Fibroblast of skin of left quadriceps (primary cell): ENCODE measurements around the gene DAB2.
"Not testable (repeated sequence)": the region's sequence is repeated elsewhere in the genome, so short reads cannot be mapped to it uniquely, and the experiment has no call there.

Experiments used
- DNase-seq, 2 experiments: peaks; one replicate each; pipeline ENCODE4 v3.0.0-alpha.2; 2013; ENCODE audit warnings: low read depth in 2 of 2

The DAB2 gene

DNA sequence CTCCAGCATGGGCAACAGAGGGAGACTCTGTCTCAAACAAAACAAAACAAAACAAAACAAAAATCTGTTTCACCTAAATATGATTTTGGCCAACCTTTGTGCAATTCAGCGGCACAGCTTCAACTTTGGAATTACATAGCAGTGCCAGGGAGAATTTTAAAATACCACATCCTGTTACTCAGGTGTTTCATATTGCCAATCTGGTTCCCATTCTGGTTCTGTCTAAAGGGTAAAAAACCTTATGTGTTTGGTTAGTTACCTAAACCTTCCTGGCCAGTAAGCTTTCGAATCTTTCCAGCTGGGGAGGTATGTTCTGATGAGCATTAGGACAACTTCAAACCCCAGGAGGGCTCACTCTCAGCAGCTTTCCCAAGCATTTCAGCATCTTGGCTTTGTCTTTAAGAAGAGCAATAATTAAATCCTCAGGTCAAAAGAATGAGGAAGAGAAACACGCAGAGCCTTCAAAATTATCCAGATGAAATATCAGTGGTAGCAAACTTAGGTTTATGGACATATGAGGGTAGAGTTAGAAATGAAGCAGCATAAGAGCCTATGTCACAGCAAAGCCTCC lies 2.7 kb downstream of the DAB2 start:
- no peak for DNase-seq

DNA sequence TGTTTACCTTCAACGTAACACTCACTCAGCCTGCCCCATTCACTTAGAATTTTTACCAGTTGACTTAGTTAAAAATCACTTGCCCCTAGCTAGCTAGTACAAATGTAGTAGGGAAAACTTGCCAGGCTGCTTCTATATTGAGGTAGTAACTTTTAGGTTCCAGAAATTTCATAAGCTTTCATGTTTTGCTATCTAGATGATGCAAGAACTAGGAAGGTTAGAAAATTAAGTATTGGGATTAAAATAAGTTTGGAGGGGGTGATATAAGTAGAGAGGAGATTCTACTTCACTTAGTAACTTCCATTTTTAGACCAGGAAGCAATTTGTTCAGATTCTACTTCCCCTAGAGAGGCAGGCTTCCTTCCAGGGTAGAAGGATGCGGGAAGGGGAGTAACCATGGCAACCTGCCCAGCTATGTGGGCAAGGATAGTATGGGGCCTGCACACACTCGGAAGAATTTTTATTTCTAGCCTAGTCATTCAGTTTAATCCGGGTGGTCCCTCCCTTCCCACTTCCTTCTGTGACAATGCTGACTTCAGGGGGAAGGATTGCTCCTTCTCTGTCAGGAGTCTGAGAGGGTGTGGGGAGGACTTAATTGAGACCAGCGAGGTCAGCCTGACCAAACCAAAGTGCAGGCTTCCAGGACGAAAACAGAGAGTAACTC lies 4.2 kb downstream of the DAB2 start:
- peak; percentile 66 to 73 for DNase-seq

DNA sequence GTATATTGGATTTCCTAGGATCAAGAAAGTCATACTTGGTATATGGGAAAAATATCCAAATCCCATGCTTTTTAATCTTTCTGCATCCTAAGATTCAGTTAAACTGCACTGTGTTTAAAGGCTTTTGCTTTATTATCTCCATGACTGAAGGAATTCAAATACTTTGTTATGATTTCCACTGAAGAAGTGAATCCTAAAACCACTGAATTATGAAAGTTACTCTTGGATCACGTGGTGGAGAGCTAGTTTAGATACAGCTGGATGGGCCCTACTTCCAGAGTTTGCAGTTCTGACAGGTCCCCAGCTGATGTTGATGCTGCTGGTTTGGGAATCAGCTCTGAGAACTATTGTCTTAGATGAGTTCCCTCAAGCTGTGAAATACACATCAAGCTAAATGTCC lies 5.0 kb downstream of the DAB2 start:
- DNase-seq: no peak

DNA sequence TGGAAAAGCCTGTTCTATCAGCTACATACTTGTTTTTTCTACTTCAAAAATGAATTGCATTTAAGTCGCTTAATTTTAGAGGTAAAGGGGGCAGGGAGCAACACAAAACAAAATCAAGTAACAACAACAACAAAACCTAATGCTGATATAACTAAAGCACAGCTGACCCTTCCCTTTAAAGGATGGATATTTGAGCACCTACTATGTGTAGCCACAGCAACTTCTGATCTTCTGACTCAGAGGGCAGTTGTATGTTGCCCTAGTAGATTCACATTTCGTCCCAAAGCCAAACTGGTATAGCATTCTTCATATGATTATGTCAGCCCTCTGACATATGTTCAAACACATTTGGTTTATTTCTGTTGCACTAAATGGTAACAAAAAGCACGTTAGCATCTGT lies 6.8 kb downstream of the DAB2 start:
- no peak for DNase-seq

DNA sequence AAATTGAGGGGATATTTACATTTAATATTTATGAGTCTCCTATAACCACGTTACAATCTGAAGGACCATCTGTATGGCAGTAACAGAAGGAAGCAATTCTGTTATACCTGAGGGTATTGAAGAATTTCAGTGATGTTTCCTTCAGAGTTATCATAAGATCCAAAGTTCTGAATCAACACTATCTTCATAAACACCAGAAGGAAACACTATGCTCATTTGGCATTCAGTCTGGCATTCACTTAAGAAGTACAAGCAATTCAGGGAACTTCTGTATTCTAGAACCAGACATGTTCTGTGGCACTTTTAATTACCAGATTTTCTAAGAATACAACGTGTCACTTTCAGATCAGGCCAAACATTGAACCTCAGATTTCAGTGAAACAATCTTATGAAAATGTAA lies 9.6 kb downstream of the DAB2 start:
- DNase-seq: no peak

DNA sequence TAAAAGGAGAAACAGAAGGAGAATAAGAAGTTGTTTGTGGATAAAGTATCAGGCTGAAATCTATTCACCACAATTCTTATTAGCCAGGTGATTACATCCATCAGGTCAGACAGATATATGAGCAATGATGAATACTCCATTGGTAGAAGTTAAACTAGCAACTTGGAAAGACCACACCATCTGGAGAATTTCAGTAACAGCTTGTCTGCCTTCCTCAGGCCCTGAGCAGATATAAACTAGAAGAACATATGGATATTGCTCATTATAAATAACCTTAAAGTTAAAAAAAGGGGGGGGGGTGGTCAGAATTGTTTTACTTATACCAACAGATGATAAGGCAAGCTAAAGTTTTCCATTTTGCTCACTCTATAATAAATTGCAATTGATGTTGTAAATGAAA lies 10.4 kb downstream of the DAB2 start:
- DNase-seq: no peak

DNA sequence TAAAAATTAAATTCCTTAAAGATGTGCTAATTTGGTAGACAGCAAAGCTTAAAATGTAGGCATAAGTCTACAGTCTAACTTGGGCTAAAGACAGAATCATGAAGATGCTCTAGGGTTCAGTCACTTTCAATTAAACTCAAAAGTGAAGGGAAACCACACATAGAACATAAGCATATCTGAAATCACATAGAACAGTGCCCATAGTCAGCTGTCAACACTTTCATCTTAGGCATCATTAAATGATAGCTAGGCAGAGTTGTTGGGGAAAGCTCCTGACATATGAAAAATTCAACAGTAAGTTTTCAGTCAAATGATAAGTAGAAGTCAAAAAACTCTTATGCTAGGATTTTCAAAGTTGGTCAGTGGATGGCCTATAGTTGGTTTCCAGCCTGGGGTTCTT lies 11.0 kb downstream of the DAB2 start:
- no peak for DNase-seq

DNA sequence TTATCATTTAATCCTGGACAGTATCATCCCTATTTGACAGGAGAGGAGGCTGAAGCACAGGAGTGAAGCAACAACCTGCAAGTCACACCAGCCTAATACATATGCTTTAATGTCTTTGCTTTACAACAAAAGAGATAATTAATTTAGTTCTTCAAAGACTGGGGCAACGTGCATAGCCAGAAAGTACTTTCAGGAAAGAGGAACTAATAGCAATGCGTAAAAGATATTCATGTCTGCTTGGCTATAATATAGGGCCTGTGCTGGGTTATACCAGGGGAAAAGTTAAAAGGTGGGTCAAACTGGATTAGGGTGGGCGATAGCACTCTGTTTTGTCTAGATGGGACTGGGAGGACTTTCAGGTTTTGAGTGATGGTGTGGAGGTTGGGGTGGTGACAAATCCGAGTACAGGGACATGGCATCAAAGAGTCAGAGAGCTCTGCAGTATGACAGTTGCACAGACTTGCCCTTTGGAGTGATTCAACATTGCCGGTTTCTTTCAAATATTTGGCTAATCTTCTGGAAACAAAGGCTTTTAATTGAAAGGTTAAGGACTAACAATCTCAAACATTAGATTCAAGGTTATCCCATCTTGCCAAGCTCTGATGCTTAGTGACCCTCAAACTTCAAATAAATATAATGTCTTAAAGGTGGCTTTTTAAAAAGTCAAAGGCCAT lies 11.9 kb downstream of the DAB2 start:
- DNase-seq: no peak

DNA sequence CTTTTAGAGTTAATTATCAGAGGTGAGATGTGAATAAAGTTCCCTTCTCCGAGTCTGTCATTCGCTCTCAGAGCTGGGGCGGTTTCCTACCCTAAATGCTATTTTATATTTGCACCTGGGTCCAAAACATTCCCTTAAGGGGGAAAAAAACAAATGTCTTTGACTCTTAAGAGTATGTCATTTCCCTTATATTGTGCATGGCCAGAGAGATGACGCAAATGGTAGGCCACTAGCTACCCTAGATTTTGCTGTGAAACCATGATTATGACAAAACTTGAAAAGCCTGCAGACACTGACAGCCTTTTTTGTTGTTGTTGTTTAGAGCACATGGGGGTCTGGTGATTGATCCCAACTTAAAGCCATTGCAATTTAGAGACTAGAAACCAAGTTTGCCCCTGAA lies 12.8 kb downstream of the DAB2 start:
- no peak for DNase-seq

DNA sequence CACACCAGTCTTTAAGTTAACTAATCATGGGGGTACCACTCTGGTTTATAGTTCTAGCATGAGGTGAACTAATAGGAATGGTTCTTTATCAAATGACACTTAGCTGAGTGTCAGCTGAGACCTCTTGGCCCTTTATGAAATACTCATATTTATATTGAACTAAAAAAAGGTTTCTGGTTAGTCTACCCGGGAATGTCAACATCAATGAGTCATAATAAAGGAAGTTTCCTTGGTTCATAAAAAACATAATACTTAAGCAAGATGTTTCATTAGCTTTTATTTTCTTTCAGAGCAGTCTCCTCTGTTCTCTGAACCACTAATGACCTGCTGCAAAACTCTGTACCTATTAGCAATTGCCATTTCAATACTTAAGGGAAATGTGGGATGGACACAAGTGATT lies 13.7 kb downstream of the DAB2 start:
- DNase-seq: no peak

DNA sequence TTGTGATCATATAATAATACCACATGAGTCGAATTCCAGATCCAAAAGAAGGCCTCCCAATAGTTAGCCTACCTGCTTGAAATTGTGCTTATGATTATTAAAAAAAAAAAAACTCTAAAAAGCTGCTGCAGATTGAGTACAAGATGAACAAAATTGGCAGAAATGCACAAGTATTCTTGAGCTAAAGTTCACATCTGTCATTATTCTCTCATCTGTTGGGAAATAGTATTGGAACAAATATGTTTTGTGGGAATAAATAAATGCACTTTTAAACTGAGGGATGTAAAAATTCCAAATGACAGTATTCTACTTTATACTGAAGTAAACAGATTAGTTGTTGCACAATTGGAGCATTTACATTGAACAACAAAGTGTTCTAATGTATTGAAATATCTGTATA lies 15.7 kb downstream of the DAB2 start:
- no peak for DNase-seq

DNA sequence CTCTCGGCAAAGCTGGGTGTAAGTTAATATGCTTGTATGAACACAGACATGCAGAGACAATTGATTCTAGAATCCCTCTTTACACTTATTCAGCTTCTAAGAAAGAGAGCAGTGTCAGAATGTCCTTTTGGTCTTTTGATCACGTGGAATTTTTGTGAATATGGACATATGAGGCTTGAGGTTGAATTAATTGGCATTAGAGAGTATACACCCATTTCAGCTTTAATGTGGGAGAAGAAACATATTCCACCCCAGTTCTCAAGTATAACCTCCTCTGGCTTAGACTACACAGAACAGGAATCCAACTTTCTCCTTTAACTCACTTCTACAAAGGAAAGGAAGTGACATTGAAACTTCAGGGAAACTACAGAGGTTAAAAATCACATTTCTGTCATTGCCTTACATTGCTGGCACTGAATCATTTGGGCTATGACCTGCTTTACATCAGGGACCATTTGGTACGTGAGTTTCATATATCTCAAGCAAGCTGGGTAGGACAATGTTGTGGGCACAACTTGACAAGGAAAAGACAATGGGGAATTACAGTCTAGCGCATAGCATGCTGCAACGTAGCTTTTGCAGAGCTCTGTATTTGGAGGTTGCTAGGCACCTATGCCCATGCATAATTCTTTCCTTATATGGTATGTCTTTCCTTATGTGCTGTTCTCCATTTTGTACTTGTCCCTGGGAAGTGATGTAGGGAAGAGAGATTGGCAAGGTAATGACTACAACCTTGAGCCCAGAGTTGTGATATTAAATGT lies 19.5 kb downstream of the DAB2 start:
- no peak for DNase-seq

DNA sequence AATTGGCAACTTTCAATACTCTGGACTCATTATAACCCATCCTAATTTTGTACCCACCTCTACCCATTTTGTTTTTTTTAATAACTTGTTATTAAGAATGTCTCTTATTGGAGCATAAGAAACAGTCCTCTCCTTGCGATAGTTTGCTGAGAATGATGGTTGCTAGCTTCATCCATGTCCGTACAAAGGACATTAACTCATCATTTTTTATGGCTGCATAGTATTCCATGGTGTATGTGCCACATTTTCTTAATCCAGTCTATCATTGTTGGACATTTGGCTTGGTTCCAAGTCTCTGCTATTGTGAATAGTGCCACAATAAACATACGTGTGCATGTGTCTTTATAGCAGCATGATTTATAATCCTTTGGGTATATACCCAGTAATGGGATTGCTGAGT lies 21.0 kb downstream of the DAB2 start:
- not testable (repeated sequence) for DNase-seq

DNA sequence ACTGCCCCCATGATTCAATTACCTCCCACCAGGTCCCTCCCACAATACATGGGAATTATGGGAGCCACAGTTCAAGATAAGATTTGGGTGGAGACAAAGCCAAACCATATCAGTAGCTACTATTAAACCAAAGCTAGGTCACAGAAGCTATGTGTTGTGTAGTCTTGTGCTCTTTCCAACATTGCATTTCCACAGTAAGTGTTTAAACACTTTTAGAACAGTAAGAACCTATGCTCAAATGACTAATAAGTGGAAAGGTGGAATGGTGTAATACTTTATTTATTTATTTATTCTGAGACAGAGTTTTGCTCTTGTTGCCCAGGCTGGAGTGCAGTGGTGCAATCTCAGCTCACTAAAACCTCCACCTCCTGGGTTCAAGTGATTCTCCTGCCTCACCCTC lies 22.6 kb downstream of the DAB2 start:
- DNase-seq: not testable (repeated sequence)

DNA sequence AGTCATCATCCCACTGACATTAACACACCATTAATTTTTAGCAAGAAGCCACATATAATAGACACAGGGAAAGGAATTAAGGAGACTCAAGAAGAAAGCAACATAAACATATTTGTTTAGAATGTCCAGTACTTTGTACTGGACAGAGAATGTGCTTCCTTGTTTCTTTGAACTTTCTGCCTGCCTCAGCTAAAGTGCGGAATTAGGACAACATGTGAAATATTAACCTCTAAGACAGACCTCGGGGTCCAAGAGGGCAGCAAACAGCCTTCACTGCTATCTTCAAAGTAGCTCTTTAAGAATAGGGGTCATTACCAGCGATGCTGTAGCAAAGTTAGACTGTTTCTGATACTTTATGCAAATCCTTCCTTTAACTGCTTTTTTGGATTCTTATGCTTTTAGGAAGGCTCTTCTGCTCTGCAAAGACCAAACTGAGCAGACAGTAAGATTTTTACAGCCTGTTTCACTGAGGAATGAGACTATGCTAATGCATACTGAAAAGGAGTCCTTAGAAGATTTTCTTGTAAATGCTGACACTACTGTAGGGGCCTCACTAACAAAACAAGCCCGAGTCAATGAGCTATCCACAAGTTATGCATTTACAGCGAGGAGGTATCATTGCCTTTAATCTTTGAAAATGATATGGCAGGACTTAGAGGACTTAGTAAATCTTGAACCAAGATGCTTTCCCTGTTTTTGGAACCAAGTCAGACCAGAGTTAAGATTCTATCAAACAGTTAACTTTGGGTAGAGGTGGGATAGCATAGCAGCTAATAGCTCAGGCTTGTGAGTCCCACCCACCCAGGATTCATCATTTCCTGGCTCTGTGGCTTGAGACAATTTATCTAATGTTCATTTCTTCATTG lies 23.8 kb downstream of the DAB2 start:
- DNase-seq: no peak

DNA sequence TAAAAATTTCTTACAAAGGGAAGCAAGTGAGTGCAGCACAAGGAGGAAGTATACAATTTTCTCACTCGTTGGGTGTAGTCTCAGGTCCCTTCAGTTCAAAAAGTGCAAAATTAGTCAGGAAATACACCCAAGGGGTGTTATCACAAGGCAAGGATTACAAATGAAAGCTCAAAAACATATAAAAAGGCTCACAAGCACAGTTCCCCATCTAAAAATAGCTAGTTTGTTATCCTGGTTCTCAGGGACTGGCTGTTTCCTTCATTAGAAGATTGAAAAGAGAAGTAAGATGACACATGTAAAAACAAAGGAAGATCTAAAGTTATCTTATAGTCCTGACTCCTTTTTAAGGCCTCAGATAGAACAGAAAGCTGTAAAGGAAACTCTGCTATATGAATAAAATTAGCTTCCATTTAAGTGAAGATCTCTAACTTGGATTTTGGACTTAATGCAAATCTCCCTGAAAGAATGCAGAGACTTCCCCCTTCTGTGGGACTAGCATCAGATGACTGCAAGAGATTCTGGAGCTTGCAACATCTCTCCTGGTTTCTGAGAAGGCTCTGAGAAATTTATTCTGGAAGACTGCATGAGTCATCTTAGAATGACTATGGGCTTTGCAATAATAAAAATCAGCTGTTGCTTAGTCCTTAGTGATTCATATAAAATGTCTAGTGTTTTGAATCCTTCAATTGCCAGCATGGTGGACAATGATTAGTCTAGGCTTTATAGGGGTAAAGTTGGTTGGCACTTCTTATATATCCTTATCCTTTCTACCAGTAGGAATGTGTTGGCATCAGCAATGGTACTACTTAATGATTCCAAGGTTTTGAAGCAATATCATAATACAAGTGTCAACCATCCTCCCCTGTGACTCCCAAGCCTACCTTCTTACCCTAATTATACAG lies 25.4 kb downstream of the DAB2 start:
- peak; percentile 97 for DNase-seq

DNA sequence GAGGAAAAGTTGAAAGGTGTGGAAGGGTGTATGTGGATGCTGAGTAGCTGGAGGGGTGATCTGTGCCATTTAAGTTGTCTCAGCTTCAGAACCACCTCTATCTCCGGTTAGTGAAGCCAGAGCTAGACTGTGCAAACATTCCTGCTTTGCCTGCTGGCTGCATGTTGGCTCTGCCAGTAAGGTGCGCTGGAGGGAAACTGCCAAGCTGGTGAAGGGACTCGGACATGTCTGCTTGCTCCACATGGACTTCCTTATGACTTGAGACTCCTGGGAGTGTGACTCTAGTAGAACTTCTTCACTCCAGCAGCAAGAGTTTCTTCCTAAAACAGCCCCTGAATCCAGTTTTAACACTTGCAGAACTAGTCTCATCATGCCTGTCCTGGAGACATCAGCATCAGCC lies 27.9 kb downstream of the DAB2 start:
- DNase-seq: no peak

DNA sequence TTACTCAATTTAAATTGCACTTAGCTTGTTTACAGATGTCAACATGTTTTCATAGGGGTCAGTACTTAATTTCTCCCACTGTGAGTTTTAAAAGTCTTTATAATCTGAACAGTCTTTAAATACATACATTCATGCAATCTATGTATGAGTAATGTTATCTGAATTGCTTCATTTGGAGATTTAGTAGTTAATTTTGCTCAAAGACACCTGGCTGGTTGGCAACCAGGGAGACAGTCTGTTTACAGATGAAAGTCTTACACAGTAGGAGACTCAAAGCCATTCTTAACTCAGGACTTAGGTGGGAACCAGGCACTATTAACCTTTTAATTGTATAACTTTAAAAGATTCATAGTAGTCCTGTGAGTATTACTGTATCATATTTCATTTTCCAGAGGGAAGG lies 29.3 kb downstream of the DAB2 start:
- no peak for DNase-seq

DNA sequence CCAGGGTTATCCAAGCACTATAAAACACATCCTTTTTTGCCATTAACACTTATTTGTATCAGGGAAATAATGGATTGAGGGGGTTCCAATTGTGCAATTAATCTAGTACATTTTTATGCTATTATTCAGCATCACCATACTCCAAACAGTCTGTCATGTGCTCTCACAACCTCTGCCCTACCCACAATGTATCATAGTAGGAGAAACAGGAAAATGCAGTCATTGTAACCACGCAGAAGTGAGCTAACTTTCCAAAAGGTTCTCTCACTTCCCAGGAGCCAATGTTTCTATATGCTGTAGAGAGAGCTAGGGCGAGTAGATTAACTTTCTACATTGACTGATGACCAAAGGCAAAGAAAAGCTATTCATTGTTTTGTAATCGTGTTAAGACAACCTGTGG lies 29.8 kb downstream of the DAB2 start:
- peak in 1 of 2 experiments; percentile 46 for DNase-seq

DNA sequence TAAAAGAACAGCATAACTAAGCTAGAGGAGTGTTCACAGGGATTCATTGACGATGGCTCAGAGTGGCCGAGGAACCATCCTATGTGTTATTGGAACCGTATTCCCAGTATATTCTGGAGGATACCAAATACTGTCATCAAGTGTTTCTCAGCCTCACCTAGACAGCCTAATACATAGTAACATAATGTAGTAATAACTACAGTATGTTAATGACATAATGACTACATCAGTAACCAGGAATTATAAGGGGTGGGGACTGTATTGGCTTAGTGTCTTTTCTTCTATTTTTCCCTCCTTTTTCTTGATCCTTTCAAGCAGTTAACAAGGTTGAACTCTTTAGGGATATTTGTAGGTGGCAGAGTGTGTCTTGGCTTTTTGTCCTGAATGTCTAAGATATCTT lies 33.8 kb downstream of the DAB2 start:
- no peak for DNase-seq

DNA sequence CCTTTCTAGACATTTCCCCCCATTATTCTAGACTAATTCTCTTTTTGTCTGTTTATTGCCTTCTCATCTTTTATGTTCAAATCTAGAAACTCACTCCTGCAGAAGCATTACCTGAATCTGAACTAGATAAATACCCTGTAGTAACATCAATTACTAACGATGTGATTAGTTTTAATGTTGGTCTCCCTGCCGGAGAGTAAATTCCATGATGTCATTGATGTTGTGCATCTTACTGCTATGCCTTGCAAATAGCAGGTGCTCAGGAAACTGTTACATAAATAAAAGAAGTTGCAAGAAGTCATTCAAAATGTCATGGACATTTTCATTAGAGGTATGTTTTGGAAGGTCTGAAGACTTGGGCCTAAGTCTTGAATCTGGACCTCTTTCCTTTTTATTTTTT lies 37.5 kb downstream of the DAB2 start:
- DNase-seq: no peak
